SH-SY5Y (cell line): ENCODE measurements around the gene CHCHD1.

ENCODE experiments used
- GATA2 ChIP-seq: IDR thresholded peaks from 2 replicates; pipeline ENCODE4 v1.6.1; 2011; ENCODE audit warnings: mild to moderate bottlenecking, low read depth, low read length
- GATA3 ChIP-seq: IDR thresholded peaks from 2 replicates; pipeline ENCODE4 v1.6.1; 2011; ENCODE audit warnings: low read depth, mild to moderate bottlenecking, low read length, moderate library complexity

- TF ChIP-seq GATA2 (no peak), GATA3 (no peak)
These were observed 869 bp downstream of the CHCHD1 start for GRCh38 chr10:73782749-73783085.
